Loucy (cell line): ENCODE results near the gene MAD1L1.

Source experiments
- H2AFZ ChIP-seq: fragments of 200-600 bp; sonication (generic); 2 replicates; pipeline ENCODE4 v1.6.0; 2016; ENCODE audit warnings: antibody characterized with exemption, mild to moderate bottlenecking, low read length, moderate library complexity
- H3F3A ChIP-seq: fragments of 200-600 bp; 2 replicates; pipeline ENCODE4 v1.6.0; 2016; ENCODE audit warnings: antibody characterized with exemption, low read depth, mild to moderate bottlenecking
- H3K27me3 ChIP-seq: fragments of 200-600 bp; sonication (generic); 2 replicates; pipeline ENCODE4 v1.6.1; 2014; ENCODE audit warnings: low read length, mild to moderate bottlenecking; ENCODE audit not compliant: insufficient read depth, poor library complexity, severe bottlenecking
- H3K36me3 ChIP-seq: fragments of 200-600 bp; sonication (generic); 2 replicates; pipeline ENCODE4 v1.6.1; 2016; ENCODE audit warnings: low read length; ENCODE audit not compliant: insufficient read depth
- H3K4me1 ChIP-seq: fragments of 200-600 bp; sonication (generic); 2 replicates; pipeline ENCODE4 v1.5.1; 2014; ENCODE audit warnings: low read length, mild to moderate bottlenecking; ENCODE audit not compliant: insufficient read depth, poor library complexity, severe bottlenecking
- H3K4me2 ChIP-seq: fragments of 200-600 bp; sonication (generic); 2 replicates; pipeline ENCODE4 v1.6.0; 2014; ENCODE audit warnings: antibody characterized with exemption, low read length, low read depth, mild to moderate bottlenecking; ENCODE audit not compliant: poor library complexity, severe bottlenecking
- H3K4me3 ChIP-seq: fragments of 200-600 bp; sonication (generic); 2 replicates; pipeline ENCODE4 v1.5.1; 2014; ENCODE audit warnings: low read length, mild to moderate bottlenecking, mixed read lengths; ENCODE audit not compliant: poor library complexity, severe bottlenecking
- H3K79me2 ChIP-seq: fragments of 200-600 bp; sonication (generic); 2 replicates; pipeline ENCODE4 v1.6.1; 2014; ENCODE audit warnings: low read length; ENCODE audit not compliant: insufficient read depth
- H3K9ac ChIP-seq: fragments of 200-600 bp; sonication (generic); 2 replicates; pipeline ENCODE4 v1.6.0; 2014; ENCODE audit warnings: mild to moderate bottlenecking, low read depth, low read length, moderate library complexity; ENCODE audit not compliant: poor library complexity, severe bottlenecking
- H3K9me2 ChIP-seq: fragments of 200-600 bp; sonication (generic); replicated peaks from 2 replicates; pipeline ENCODE4 v1.6.1; 2016; ENCODE audit warnings: low read depth, low read length, mixed read lengths
- H3K9me3 ChIP-seq: fragments of 200-600 bp; sonication (generic); 2 replicates; pipeline ENCODE4 v1.6.1; 2014; ENCODE audit warnings: mild to moderate bottlenecking, antibody characterized with exemption, low read length, low read depth; ENCODE audit not compliant: insufficient read depth
- H4K20me1 ChIP-seq: fragments of 200-600 bp; sonication (generic); 2 replicates; pipeline ENCODE4 v1.6.0; 2014; ENCODE audit warnings: antibody characterized with exemption, low read length, mild to moderate bottlenecking; ENCODE audit not compliant: insufficient read depth, poor library complexity, severe bottlenecking
- CTCF ChIP-seq: fragments of 200-600 bp; sonication (generic); conservative IDR thresholded peaks from 2 replicates; pipeline ENCODE4 v1.5.1; 2014; ENCODE audit warnings: mild to moderate bottlenecking, antibody characterized with exemption, low read length
- EZH2phosphoT487 ChIP-seq: fragments of 200-600 bp; IDR thresholded peaks from 2 replicates; pipeline ENCODE4 v1.6.1; 2018; ENCODE audit warnings: antibody characterized with exemption, mild to moderate bottlenecking, moderate library complexity, borderline replicate concordance

Gene MAD1L1

GRCh38 chr7:2124604-2125345 is 108.0 kb downstream of the MAD1L1 start:
- Histone ChIP-seq H3K9me3 (no peaks in the 10 kb centered on the region), H3K27me3 (no peaks in the 10 kb centered on the region), H3K4me3 (no peak overlapping the region), H3K9me2 (no peaks in the 10 kb centered on the region), H3K36me3 (peaks cover 29% of the 10 kb centered on the region; the same call in 1 of the 2 replicates), H3K4me1 (no peaks in the 10 kb centered on the region), H2AFZ (no peak overlapping the region), H3K79me2 (no peaks in the 10 kb centered on the region), H4K20me1 (no peaks in the 10 kb centered on the region), H3K4me2 (no peak overlapping the region), H3F3A (no peaks in the 10 kb centered on the region), H3K9ac (no peak overlapping the region)
- TF ChIP-seq EZH2phosphoT487 (no peak), CTCF (no peak)

GRCh38 chr7:2123916-2124315 is 108.8 kb downstream of the MAD1L1 start:
- Histone ChIP-seq H3K36me3 (peaks cover 29% of the 10 kb centered on the region; the same call in 1 of the 2 replicates), H3K27me3 (no peaks in the 10 kb centered on the region), H3K4me2 (no peak overlapping the region), H3K4me1 (no peaks in the 10 kb centered on the region), H2AFZ (no peak overlapping the region), H3F3A (no peaks in the 10 kb centered on the region), H3K4me3 (no peak overlapping the region), H3K9me3 (no peaks in the 10 kb centered on the region), H3K79me2 (no peaks in the 10 kb centered on the region), H3K9me2 (no peaks in the 10 kb centered on the region), H3K9ac (no peak overlapping the region), H4K20me1 (no peaks in the 10 kb centered on the region)
- no peak for TF ChIP-seq EZH2phosphoT487
- no peak for TF ChIP-seq CTCF

- Histone ChIP-seq H3K9me2 (no peaks in the 10 kb centered on the region), H2AFZ (no peak overlapping the region), H3K79me2 (no peaks in the 10 kb centered on the region), H3K9me3 (no peaks in the 10 kb centered on the region), H3K36me3 (peaks cover 29% of the 10 kb centered on the region; the same call in 1 of the 2 replicates), H3K27me3 (no peaks in the 10 kb centered on the region), H3K4me3 (no peak overlapping the region), H3K9ac (no peak overlapping the region), H4K20me1 (no peaks in the 10 kb centered on the region), H3K4me1 (no peaks in the 10 kb centered on the region), H3F3A (no peaks in the 10 kb centered on the region), H3K4me2 (no peak overlapping the region)
- no peak for TF ChIP-seq EZH2phosphoT487
- no peak for TF ChIP-seq CTCF
Observed at GRCh38 chr7:2123360-2123759, 109.4 kb downstream of the MAD1L1 start.
